ENCODE measurements around the gene KIFC3. TPM values are rescaled to one million over a fixed set of nuclear protein-coding genes. Genes with fewer than 3 reads are reported as not detected.
A peak's percentile ranks its signal among the peaks of the same experiment; 100 is the strongest.
"Not testable (repeated sequence)": the region's sequence is repeated elsewhere in the genome, so short reads cannot be mapped to it uniquely, and the experiment has no call there.

Gene KIFC3
- total RNA-seq, 1 donor from 2014 or later = 96.9 TPM

DNA sequence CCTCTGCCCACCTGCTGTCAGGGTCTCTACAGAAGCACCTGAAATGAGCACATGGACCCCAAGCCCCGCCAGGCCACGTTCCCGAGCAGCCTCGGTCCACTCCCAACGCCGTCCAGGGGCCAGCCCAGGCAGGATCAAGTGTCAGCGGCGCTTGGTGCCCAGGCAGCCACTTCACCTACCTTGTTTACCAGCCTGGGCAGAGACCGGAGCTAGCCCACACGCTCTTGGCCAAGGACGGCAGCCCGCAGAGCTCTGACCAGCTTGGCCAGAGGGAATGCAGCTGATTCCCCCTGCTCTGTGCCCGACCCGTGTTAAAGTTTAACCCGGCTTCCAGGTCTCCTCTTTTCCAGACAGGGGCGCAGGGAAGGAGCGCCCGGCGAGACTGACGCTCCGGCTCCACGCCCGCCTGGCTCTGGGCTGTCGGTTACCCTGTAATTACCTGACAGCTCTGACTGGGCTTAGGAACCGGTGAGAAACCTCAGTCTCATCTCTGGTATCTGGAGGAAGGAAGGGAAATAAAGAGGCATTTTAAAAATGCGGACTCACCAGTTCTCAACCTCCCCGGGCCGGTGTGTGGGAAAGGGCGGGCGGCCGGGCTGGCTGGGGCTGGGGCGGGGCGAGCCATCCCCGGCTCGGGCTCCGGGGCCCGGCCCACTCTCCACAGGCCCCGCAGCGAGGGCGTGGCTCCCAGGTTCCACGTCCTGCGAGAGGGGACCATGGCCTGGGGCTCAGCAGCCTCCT is 4.6 kb downstream of the KIFC3 start:
- Mint-ChIP-seq H3K4me3 (ENCODE audit: unreplicated experiment) (peak overlapping the region; percentile 76), H3K36me3 (ENCODE audit: low read depth, unreplicated experiment) (no peaks in the 10 kb centered on the region), H3K4me1 (ENCODE audit: low read depth, unreplicated experiment) (peaks cover 36% of the 10 kb centered on the region), H3K9me3 (ENCODE audit: unreplicated experiment) (no peaks in the 10 kb centered on the region), H3K27ac (ENCODE audit: unreplicated experiment) (peak overlapping the region; percentile 84), H3K27me3 (ENCODE audit: low read depth, unreplicated experiment) (no peaks in the 10 kb centered on the region)
- H2AFZ ChIP-seq (ENCODE audit: low read depth, low read length) = no peak overlapping the region
- peaks cover 28% of the 10 kb centered on the region for H3K4me1 ChIP-seq (ENCODE audit: insufficient read depth, low read length)
- peaks cover 71% of the 10 kb centered on the region for H4K20me1 ChIP-seq (ENCODE audit: insufficient read depth, low read length)
- no peak for TF ChIP-seq EZH2 (IDR thresholded peaks at IDR 0.05; ENCODE audit: insufficient read depth, low read length)
- TF ChIP-seq, protein P1, sequence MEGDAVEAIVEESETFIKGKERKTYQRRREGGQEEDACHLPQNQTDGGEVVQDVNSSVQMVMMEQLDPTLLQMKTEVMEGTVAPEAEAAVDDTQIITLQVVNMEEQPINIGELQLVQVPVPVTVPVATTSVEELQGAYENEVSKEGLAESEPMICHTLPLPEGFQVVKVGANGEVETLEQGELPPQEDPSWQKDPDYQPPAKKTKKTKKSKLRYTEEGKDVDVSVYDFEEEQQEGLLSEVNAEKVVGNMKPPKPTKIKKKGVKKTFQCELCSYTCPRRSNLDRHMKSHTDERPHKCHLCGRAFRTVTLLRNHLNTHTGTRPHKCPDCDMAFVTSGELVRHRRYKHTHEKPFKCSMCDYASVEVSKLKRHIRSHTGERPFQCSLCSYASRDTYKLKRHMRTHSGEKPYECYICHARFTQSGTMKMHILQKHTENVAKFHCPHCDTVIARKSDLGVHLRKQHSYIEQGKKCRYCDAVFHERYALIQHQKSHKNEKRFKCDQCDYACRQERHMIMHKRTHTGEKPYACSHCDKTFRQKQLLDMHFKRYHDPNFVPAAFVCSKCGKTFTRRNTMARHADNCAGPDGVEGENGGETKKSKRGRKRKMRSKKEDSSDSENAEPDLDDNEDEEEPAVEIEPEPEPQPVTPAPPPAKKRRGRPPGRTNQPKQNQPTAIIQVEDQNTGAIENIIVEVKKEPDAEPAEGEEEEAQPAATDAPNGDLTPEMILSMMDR (IDR thresholded peaks at IDR 0.05; ENCODE audit: insufficient read depth, low read depth, low read length) = no peak
- no peak for FAIRE-seq
- H3K4me2 ChIP-seq (ENCODE audit: low read length) = peak overlapping the region; percentile 16
- no peak overlapping the region for H3K9ac ChIP-seq (ENCODE audit: low read length)
- DNase-seq (ENCODE audit: low read depth) = no peak
- no peak overlapping the region for H3K27ac ChIP-seq (ENCODE audit: low read depth, low read length)
- no peaks in the 10 kb centered on the region for H3K9me3 ChIP-seq (ENCODE audit: insufficient read depth, low read depth, low read length)
- no peak overlapping the region for H3K4me3 ChIP-seq (ENCODE audit: insufficient read depth, low read depth, low read length)
- H3K36me3 ChIP-seq (ENCODE audit: insufficient read depth, low read length) = peaks cover 16% of the 10 kb centered on the region
- H3K79me2 ChIP-seq (ENCODE audit: insufficient read depth, low read length) = peaks cover 62% of the 10 kb centered on the region
- H3K27me3 ChIP-seq (ENCODE audit: insufficient read depth, low read length) = no peaks in the 10 kb centered on the region

DNA sequence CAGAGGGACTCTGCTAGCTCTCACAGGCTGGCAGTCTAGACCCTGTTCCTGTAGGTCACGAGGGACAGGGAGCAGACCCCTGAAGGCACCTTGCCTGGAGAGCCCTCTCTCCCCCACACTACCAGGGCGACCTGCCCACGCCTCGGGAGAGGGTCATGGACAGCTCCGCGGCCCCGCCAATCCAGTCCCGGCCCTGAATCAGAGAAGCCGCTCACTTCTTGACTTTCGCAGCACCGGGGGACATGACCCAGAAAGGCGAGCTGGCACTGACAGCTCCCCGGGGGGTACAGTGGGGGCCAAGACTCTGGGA is 5.1 kb downstream of the KIFC3 start:
- no peak for TF ChIP-seq EZH2 (IDR thresholded peaks at IDR 0.05; ENCODE audit: insufficient read depth, low read length)
- TF ChIP-seq, protein P1 (IDR thresholded peaks at IDR 0.05; ENCODE audit: insufficient read depth, low read depth, low read length) = no peak
- Mint-ChIP-seq H3K36me3 (ENCODE audit: low read depth, unreplicated experiment) (peaks cover 3% of the 10 kb centered on the region), H3K27ac (ENCODE audit: unreplicated experiment) (peak overlapping the region; percentile 84), H3K4me1 (ENCODE audit: low read depth, unreplicated experiment) (peaks cover 35% of the 10 kb centered on the region), H3K9me3 (ENCODE audit: unreplicated experiment) (no peaks in the 10 kb centered on the region), H3K4me3 (ENCODE audit: unreplicated experiment) (peak overlapping the region; percentile 27), H3K27me3 (ENCODE audit: low read depth, unreplicated experiment) (no peaks in the 10 kb centered on the region)
- Histone ChIP-seq H3K36me3 (ENCODE audit: insufficient read depth, low read length) (peaks cover 18% of the 10 kb centered on the region), H2AFZ (ENCODE audit: low read depth, low read length) (no peak overlapping the region), H3K27me3 (ENCODE audit: insufficient read depth, low read length) (no peaks in the 10 kb centered on the region), H3K79me2 (ENCODE audit: insufficient read depth, low read length) (peaks cover 65% of the 10 kb centered on the region), H3K9ac (ENCODE audit: low read length) (no peak overlapping the region), H3K4me2 (ENCODE audit: low read length) (no peak overlapping the region), H3K4me3 (ENCODE audit: insufficient read depth, low read depth, low read length) (no peak overlapping the region), H3K27ac (ENCODE audit: low read depth, low read length) (no peak overlapping the region), H4K20me1 (ENCODE audit: insufficient read depth, low read length) (peaks cover 73% of the 10 kb centered on the region), H3K4me1 (ENCODE audit: insufficient read depth, low read length) (peaks cover 24% of the 10 kb centered on the region), H3K9me3 (ENCODE audit: insufficient read depth, low read depth, low read length) (no peaks in the 10 kb centered on the region)
- DNase-seq (ENCODE audit: low read depth) (no peak), FAIRE-seq (no peak)

GRCh38 chr16:57796014-57796413 is 6.3 kb downstream of the KIFC3 start:
- Mint-ChIP-seq H3K27ac (ENCODE audit: unreplicated experiment) (peak overlapping the region; percentile 5), H3K4me1 (ENCODE audit: low read depth, unreplicated experiment) (peaks cover 37% of the 10 kb centered on the region)
- DNase-seq (ENCODE audit: low read depth); H3K4me3 Mint-ChIP-seq (ENCODE audit: unreplicated experiment); H3K9me3 Mint-ChIP-seq (ENCODE audit: unreplicated experiment); H3K27me3 Mint-ChIP-seq (ENCODE audit: low read depth, unreplicated experiment); H3K4me3 ChIP-seq (ENCODE audit: insufficient read depth, low read depth, low read length); H3K27me3 ChIP-seq (ENCODE audit: insufficient read depth, low read length); FAIRE-seq; H3K4me2 ChIP-seq (ENCODE audit: low read length); H3K27ac ChIP-seq (ENCODE audit: low read depth, low read length); H2AFZ ChIP-seq (ENCODE audit: low read depth, low read length); H3K36me3 Mint-ChIP-seq (ENCODE audit: low read depth, unreplicated experiment); H3K9me3 ChIP-seq (ENCODE audit: insufficient read depth, low read depth, low read length); H3K9ac ChIP-seq (ENCODE audit: low read length): not testable (repeated sequence)
- H3K79me2 ChIP-seq (ENCODE audit: insufficient read depth, low read length) = peaks cover 61% of the 10 kb centered on the region
- H3K36me3 ChIP-seq (ENCODE audit: insufficient read depth, low read length) = peaks cover 30% of the 10 kb centered on the region
- H3K4me1 ChIP-seq (ENCODE audit: insufficient read depth, low read length) = peaks cover 21% of the 10 kb centered on the region
- peaks cover 82% of the 10 kb centered on the region for H4K20me1 ChIP-seq (ENCODE audit: insufficient read depth, low read length)
